Activated CD8-positive, alpha-beta T cell treated with anti-CD3 and anti-CD28 coated beads for 36 hours (primary cell): Measurements from ENCODE around the gene STYX. TPM values are rescaled to one million over a fixed set of nuclear protein-coding genes. Genes with fewer than 3 reads are reported as not detected.

Source experiments
- ATAC-seq: fragments of 200-7000 bp; cut with Tn5 transposase; one replicate; pipeline ENCODE4 v1.10.0; 2021; ENCODE audit warnings: mild to moderate bottlenecking, moderate library complexity
- CTCF ChIA-PET: fragments of 350-600 bp; sonication (Branson Sonifier 250); formaldehyde crosslinking; loops from one replicate; lab custom pipeline; 2021; ENCODE audit warnings: antibody characterized with exemption; lab: Charles Lee
- POLR2A ChIA-PET: fragments of 350-600 bp; sonication (Branson Sonifier 250); formaldehyde crosslinking; loops from one replicate; lab custom pipeline; 2021; ENCODE audit warnings: antibody characterized with exemption; lab: Charles Lee
- DNase-seq: peaks from one replicate; pipeline ENCODE4 v3.0.0-alpha.2; 2020
- H3K27ac Mint-ChIP-seq: one replicate; pipeline ENCODE4 v1.8.0; 2021; ENCODE audit warnings: mild to moderate bottlenecking, mixed read lengths
- H3K27me3 Mint-ChIP-seq: one replicate; pipeline ENCODE4 v1.8.0; 2021; ENCODE audit warnings: mixed read lengths
- H3K36me3 Mint-ChIP-seq: one replicate; pipeline ENCODE4 v1.8.0; 2021; ENCODE audit warnings: low read depth, mixed read lengths
- H3K4me1 Mint-ChIP-seq: one replicate; pipeline ENCODE4 v1.8.0; 2021; ENCODE audit warnings: low read depth, mixed read lengths
- H3K4me3 Mint-ChIP-seq: one replicate; pipeline ENCODE4 v1.8.0; 2021; ENCODE audit warnings: mild to moderate bottlenecking, moderate library complexity, mixed read lengths
- H3K9me3 Mint-ChIP-seq: one replicate; pipeline ENCODE4 v1.8.0; 2021; ENCODE audit warnings: mixed read lengths
- intact Hi-C: fragments of 100-400 bp; cut with micrococcal nuclease; formaldehyde crosslinking; loops from one replicate; pipeline ENCODE4 v1.10.0; 2022
- total RNA-seq, 2 experiments: library from RNA; stranded (reverse); gene quantifications; one replicate each; pipeline ENCODE4 v1.2.3, GENCODE V29; 2021
- TF ChIP-seq, protein P1 (sequence below): fragments of 200-600 bp; IDR thresholded peaks from one replicate; pipeline ENCODE4 v1.8.0; 2022; ENCODE audit warnings: antibody characterized with exemption, mild to moderate bottlenecking

STYX gene
- total RNA-seq, 2 experiments from 2014 or later = 13.0 to 13.2 TPM

DNA sequence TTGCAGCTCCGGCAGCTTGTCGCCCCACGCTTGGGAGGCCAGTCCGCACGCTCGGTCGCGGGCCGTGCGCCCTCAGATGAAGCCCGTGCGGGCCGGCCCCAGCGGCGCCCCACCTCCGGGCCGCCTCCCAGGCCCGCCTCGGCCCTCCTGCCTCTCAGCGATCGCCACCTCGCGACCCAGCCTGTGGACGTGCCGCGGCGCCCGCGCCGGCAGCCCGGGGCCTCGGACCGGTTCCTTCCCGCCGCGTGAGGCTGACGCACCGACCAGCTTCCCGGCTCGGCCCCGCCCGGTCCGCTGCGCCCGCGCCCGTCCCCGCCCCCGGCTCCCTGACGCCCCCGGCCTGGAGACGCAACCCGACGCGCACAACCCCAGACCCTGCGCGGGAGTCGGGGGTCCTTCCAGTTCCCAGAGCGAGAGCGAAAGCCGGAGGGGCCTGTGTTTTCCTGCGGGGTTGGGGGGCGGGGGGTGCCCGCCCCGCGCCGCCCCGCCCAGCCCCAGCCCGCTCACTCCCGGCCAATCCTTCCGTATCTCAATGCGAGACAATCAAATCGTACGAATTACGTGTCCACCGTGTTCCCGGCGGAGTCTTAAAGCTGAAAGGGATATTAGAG lies 34.4 kb upstream of the STYX start, which contains the start of gene ERO1A:
Gene ERO1A (minus strand): TSS at position 78 of the 611 bp plus-strand sequence. CDS start 77 bp downstream, at position 1.
- Mint-ChIP-seq H3K4me1 (peaks cover 36% of the 10 kb centered on the region), H3K27me3 (no peaks in the 10 kb centered on the region), H3K27ac (peak within 1 kb of the TSS; percentile 94), H3K9me3 (no peaks in the 10 kb centered on the region), H3K4me3 (peak within 1 kb of the TSS; percentile 91), H3K36me3 (peaks cover 37% of the 10 kb centered on the region)
- intact Hi-C loops = no loop called here
- TF ChIP-seq, protein P1, sequence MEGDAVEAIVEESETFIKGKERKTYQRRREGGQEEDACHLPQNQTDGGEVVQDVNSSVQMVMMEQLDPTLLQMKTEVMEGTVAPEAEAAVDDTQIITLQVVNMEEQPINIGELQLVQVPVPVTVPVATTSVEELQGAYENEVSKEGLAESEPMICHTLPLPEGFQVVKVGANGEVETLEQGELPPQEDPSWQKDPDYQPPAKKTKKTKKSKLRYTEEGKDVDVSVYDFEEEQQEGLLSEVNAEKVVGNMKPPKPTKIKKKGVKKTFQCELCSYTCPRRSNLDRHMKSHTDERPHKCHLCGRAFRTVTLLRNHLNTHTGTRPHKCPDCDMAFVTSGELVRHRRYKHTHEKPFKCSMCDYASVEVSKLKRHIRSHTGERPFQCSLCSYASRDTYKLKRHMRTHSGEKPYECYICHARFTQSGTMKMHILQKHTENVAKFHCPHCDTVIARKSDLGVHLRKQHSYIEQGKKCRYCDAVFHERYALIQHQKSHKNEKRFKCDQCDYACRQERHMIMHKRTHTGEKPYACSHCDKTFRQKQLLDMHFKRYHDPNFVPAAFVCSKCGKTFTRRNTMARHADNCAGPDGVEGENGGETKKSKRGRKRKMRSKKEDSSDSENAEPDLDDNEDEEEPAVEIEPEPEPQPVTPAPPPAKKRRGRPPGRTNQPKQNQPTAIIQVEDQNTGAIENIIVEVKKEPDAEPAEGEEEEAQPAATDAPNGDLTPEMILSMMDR = no peak
- peak; percentile 82 for ATAC-seq
- POLR2A ChIA-PET = interaction anchor here (0.6 to 2.1 kb wide), 11 partner anchors 9 to 664 kb away, joined by 3 to 11 read pairs (median 4); partner anchors contain the start of gene STYX
- DNase-seq = peak; percentile 79
- CTCF ChIA-PET = interaction anchor here (1.3 to 1.6 kb wide), 2 partner anchors 12 to 61 kb away, joined by 4 to 5 read pairs; no protein-coding TSS in a partner anchor

DNA sequence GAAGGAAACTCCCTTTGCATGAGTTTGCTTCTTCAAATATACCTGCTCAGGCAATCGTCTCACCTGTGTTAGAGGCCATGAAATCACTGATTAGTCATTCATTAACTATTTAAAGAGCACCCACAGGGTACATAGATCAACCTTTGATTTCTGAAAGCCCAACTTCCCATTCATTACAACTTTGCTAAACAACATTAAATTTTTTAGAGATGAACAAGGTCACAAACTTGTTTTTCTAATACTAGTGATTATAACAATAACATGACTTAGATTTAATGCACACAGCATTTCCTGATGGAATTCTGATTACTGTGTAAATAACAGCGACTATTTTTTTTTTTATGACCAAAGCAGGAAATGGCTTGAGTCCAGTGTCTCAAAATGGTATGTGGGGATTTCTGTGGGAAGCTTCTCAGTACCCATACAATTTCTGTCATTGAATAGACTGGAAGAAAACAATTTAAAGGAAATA lies 29.2 kb upstream of the STYX start:
- intact Hi-C loops = no loop called here
- DNase-seq = no peak
- ChIA-PET POLR2A (interaction anchor here (0.6 to 0.7 kb wide), 2 partner anchors 28 to 383 kb away, joined by 3 read pairs; no protein-coding TSS in a partner anchor), CTCF (interaction anchor here (1.5 kb wide), 1 partner anchor 27 kb away, joined by 3 read pairs; no protein-coding TSS in a partner anchor)
- Mint-ChIP-seq H3K27me3 (no peaks in the 10 kb centered on the region), H3K4me3 (no peak overlapping the region), H3K9me3 (no peaks in the 10 kb centered on the region), H3K4me1 (peaks cover 16% of the 10 kb centered on the region), H3K27ac (no peak overlapping the region), H3K36me3 (no peaks in the 10 kb centered on the region)
- TF ChIP-seq, protein P1 = no peak
- ATAC-seq = no peak

GRCh38 chr14:52701223-52701622 lies 28.7 kb upstream of the STYX start:
- DNase-seq (no peak), ATAC-seq (no peak)
- Mint-ChIP-seq H3K9me3 (no peaks in the 10 kb centered on the region), H3K4me3 (no peak overlapping the region), H3K4me1 (peaks cover 16% of the 10 kb centered on the region), H3K36me3 (no peaks in the 10 kb centered on the region), H3K27me3 (no peaks in the 10 kb centered on the region), H3K27ac (no peak overlapping the region)
- ChIA-PET POLR2A (interaction anchor here (0.6 to 0.7 kb wide), 2 partner anchors 28 to 383 kb away, joined by 3 read pairs; no protein-coding TSS in a partner anchor), CTCF (interaction anchor here (1.5 kb wide), 1 partner anchor 26 kb away, joined by 3 read pairs; no protein-coding TSS in a partner anchor)
- TF ChIP-seq, protein P1 = no peak
- intact Hi-C loops = no loop called here

DNA sequence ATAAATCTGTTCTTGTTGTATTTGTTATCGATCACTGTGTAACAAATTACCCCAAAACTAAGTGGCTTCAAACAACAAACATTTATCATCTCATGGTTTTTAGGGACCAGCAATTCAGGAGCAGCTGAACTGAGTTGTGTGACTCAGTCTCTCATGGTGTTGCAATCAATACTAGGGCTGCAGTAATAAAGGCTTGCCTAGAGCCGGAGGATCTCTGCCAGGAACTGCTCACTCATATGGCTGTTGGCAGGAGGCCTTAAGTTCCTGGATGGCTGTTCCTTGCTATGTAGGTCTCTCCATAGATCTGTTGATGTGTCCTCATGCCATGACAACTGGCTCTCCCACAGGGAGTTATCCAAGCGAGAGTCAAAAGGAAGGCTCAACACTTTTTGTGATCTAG lies 26.7 kb upstream of the STYX start:
- ChIA-PET CTCF (no interaction called here), POLR2A (no interaction called here)
- ATAC-seq (no peak), DNase-seq (no peak)
- no peak overlapping the region for H3K27ac Mint-ChIP-seq
- intact Hi-C loops = no loop called here
- TF ChIP-seq, protein P1 = no peak
- no peak overlapping the region for H3K4me3 Mint-ChIP-seq
- H3K4me1 Mint-ChIP-seq = peaks cover 25% of the 10 kb centered on the region
- H3K9me3 Mint-ChIP-seq = no peaks in the 10 kb centered on the region
- peaks cover 9% of the 10 kb centered on the region for H3K36me3 Mint-ChIP-seq
- no peaks in the 10 kb centered on the region for H3K27me3 Mint-ChIP-seq

DNA sequence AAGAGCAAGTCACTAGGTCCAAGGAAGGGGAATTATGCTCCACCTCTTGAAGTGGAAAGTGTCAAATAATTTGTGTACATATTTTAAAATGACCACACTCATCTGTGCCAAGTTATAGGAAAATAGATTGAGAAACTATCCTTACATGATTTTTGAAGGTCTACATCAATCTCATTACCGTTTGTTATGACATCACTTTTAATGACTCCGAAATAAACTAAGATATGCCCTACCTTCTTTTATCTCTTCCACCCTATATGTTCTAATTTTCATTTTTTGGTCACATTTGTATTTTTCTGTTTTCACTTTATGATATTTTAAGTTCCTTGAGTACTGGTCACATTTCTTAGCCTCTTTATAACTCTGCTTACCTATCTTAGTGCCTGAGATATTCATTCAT lies 26.3 kb upstream of the STYX start:
- TF ChIP-seq, protein P1 = no peak
- ChIA-PET POLR2A (interaction anchor here (1.2 kb wide), 1 partner anchor 8 kb away, joined by 3 read pairs; the partner anchor contains the start of gene ERO1A), CTCF (interaction anchor here (1.1 kb wide), 1 partner anchor 11 kb away, joined by 3 read pairs; no protein-coding TSS in a partner anchor)
- Mint-ChIP-seq H3K9me3 (no peaks in the 10 kb centered on the region), H3K27me3 (no peaks in the 10 kb centered on the region), H3K4me1 (peaks cover 29% of the 10 kb centered on the region), H3K27ac (no peak overlapping the region), H3K4me3 (no peak overlapping the region), H3K36me3 (peaks cover 13% of the 10 kb centered on the region)
- ATAC-seq (no peak), DNase-seq (no peak)
- intact Hi-C loops = no loop called here
